Ascending aorta (tissue), 2 donors: ENCODE data around the gene TFAP2C. TPM values are rescaled to one million over a fixed set of nuclear protein-coding genes. Genes with fewer than 3 reads are reported as not detected.

ENCODE experiments used
- DNase-seq, 2 donors: peaks; one replicate each; pipeline ENCODE4 v3.0.0-alpha.2; 2019; ENCODE audit warnings: low spot score in 2 of 2
- H3K27ac ChIP-seq, 2 donors: fragments of 200-600 bp; sonication (generic); one replicate each; pipeline ENCODE4 v1.5.1; 2016 to 2017; ENCODE audit warnings: mild to moderate bottlenecking in 1 of 2
- H3K27me3 ChIP-seq: fragments of 200-600 bp; sonication (generic); one replicate; pipeline ENCODE4 v1.5.1; 2017
- H3K36me3 ChIP-seq, 2 donors: fragments of 200-600 bp; sonication (generic); one replicate each; pipeline ENCODE4 v1.5.1; 2016
- H3K4me1 ChIP-seq, 2 donors: fragments of 200-600 bp; sonication (generic); one replicate each; pipeline ENCODE4 v1.5.1; 2016 to 2017; ENCODE audit warnings: mild to moderate bottlenecking in 1 of 2
- H3K4me3 ChIP-seq, 2 donors: fragments of 200-600 bp; sonication (generic); one replicate each; pipeline ENCODE4 v1.5.1; 2016 to 2017; ENCODE audit warnings: mild to moderate bottlenecking in 1 of 2
- H3K9me3 ChIP-seq, 2 donors: fragments of 200-600 bp; sonication (generic); one replicate each; pipeline ENCODE4 v1.5.1; 2016
- CTCF ChIP-seq, 3 experiments: fragments of 200-600 bp in 2 of 3; fragments of 450-650 bp in 1 of 3; sonication (generic) in 2 of 3; IDR thresholded peaks; one replicate each; pipeline ENCODE4 v1.5.1; 2016 to 2019; ENCODE audit warnings: antibody characterized with exemption in 3 of 3, mild to moderate bottlenecking in 1 of 3, moderate library complexity in 1 of 3
- intact Hi-C: fragments of 100-400 bp; cut with DNase I; formaldehyde crosslinking; loops from one replicate; pipeline ENCODE4 v1.15.1; 2023
- total RNA-seq: library from RNA; depleted of rRNA; stranded (reverse); fragments of >200 nt; gene quantifications from one replicate; pipeline ENCODE4 v1.1.0, GENCODE V29; 2016

The TFAP2C gene
- total RNA-seq, 1 donor from 2014 or later, result 4.9 TPM

- intact Hi-C loops, result no loop called here
- H3K4me3 ChIP-seq, result peak overlapping the region; percentile 38 to 61
- H3K27me3 ChIP-seq, result peaks cover 31% of the 10 kb centered on the region
- H3K27ac ChIP-seq, result no peak overlapping the region
- no peaks in the 10 kb centered on the region for H3K36me3 ChIP-seq
- no peaks in the 10 kb centered on the region for H3K9me3 ChIP-seq
- no peak for DNase-seq
- peaks cover 0 to 12% of the 10 kb centered on the region in 2 donors for H3K4me1 ChIP-seq
- peak in 1 of 3 experiments; percentile 14 for TF ChIP-seq CTCF (IDR thresholded peaks at IDR 0.05)
These were observed 984 bp downstream of the TFAP2C start for GRCh38 chr20:56630086-56630493.

GRCh38 chr20:56630506-56631317, 1.6 kb downstream of the TFAP2C start:
- no peaks in the 10 kb centered on the region for H3K9me3 ChIP-seq
- no peak overlapping the region for H3K27ac ChIP-seq
- no peak for DNase-seq
- H3K4me1 ChIP-seq, result peaks cover 0 to 12% of the 10 kb centered on the region in 2 donors
- H3K27me3 ChIP-seq, result peaks cover 31% of the 10 kb centered on the region
- H3K36me3 ChIP-seq, result no peaks in the 10 kb centered on the region
- H3K4me3 ChIP-seq, result peak overlapping the region; percentile 38 to 61
- no peak for TF ChIP-seq CTCF (IDR thresholded peaks at IDR 0.05)
- intact Hi-C loops, result no loop called here

- no peak overlapping the region for H3K4me3 ChIP-seq
- no peaks in the 10 kb centered on the region for H3K36me3 ChIP-seq
- H3K9me3 ChIP-seq, result no peaks in the 10 kb centered on the region
- intact Hi-C loops, result no loop called here
- no peak overlapping the region for H3K27ac ChIP-seq
- DNase-seq, result no peak
- no peak for TF ChIP-seq CTCF (IDR thresholded peaks at IDR 0.05)
- H3K27me3 ChIP-seq, result peaks cover 31% of the 10 kb centered on the region
- H3K4me1 ChIP-seq, result peaks cover 0 to 12% of the 10 kb centered on the region in 2 donors
These were observed 2.3 kb downstream of the TFAP2C start for GRCh38 chr20:56631318-56631989.

GRCh38 chr20:56631990-56632327, 2.9 kb downstream of the TFAP2C start:
- H3K9me3 ChIP-seq, result no peaks in the 10 kb centered on the region
- H3K4me3 ChIP-seq, result no peak overlapping the region
- intact Hi-C loops, result no loop called here
- DNase-seq, result no peak
- H3K27ac ChIP-seq, result no peak overlapping the region
- H3K4me1 ChIP-seq, result peaks cover 0 to 12% of the 10 kb centered on the region in 2 donors
- no peaks in the 10 kb centered on the region for H3K36me3 ChIP-seq
- no peak for TF ChIP-seq CTCF (IDR thresholded peaks at IDR 0.05)
- peaks cover 31% of the 10 kb centered on the region for H3K27me3 ChIP-seq

- no peak for DNase-seq
- Histone ChIP-seq H3K4me1 (peaks cover 0 to 6% of the 10 kb centered on the region in 2 donors), H3K27ac (no peak overlapping the region), H3K27me3 (peaks cover 22% of the 10 kb centered on the region), H3K36me3 (no peaks in the 10 kb centered on the region), H3K4me3 (no peak overlapping the region), H3K9me3 (no peaks in the 10 kb centered on the region)
- no peak for TF ChIP-seq CTCF (IDR thresholded peaks at IDR 0.05)
- intact Hi-C loops, result no loop called here
These were observed 5.2 kb downstream of the TFAP2C start for GRCh38 chr20:56634307-56634706.
